ENCODE results near the gene EIPR1.

EIPR1 gene

DNA sequence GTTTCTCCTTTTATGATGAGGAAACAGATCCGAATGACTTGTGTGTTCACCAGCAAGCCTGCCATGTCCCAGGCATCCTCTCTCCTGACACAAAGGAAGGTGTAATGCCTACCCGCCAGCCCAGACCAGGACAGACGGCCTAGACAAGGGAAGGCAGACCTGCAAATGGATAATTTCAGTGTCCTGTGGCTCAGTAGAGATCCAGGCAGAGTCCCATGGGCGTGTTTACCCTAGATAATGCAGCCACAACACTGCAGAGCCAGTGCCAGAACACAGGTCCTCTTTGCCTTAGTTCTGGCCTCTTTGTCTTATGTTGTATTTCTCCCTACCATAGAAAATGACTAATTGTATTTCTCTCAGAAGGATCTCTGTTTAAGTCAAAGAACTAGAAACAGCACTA, 14.6 kb upstream of the EIPR1 start:
- Histone ChIP-seq H2BK12ac (ENCODE audit: low read length in 2 of 2) (no peak overlapping the region), H3K36me3 (ENCODE audit: control insufficient read depth in 1 of 2, insufficient read depth in 2 of 2, low read depth in 1 of 2, low read length in 2 of 2) (peaks cover 41 to 87% of the 10 kb centered on the region in 2 experiments), H3K18ac (ENCODE audit: low read depth in 1 of 2, low read length in 2 of 2) (no peak overlapping the region), H3K23ac (ENCODE audit: low read length in 2 of 2) (no peak overlapping the region), H3K79me1 (replicated peaks; ENCODE audit: low read length, poor library complexity, severe bottlenecking) (peaks cover 42% of the 10 kb centered on the region), H4K91ac (ENCODE audit: low read length) (no peak overlapping the region), H2AFZ (ENCODE audit: low read depth, low read length) (no peak overlapping the region), H3K14ac (ENCODE audit: low read length in 2 of 2) (no peak overlapping the region), H4K8ac (ENCODE audit: low read length) (no peak overlapping the region), H3K4ac (ENCODE audit: low read depth in 1 of 2, low read length in 2 of 2) (no peak overlapping the region), H2BK120ac (ENCODE audit: low read depth, low read length) (no peak overlapping the region), H3K27me3 (ENCODE audit: control insufficient read depth in 1 of 2, insufficient read depth in 1 of 2, low read length in 2 of 2) (no peaks in the 10 kb centered on the region), H3K4me3 (ENCODE audit: insufficient read depth in 1 of 2, low read depth in 1 of 2, low read length in 2 of 2) (no peak overlapping the region), H3K4me2 (ENCODE audit: low read length, poor library complexity, severe bottlenecking) (no peak overlapping the region), H3K27ac (ENCODE audit: low read length, poor library complexity, severe bottlenecking) (no peak overlapping the region), H2AK5ac (ENCODE audit: low read length, severe bottlenecking) (no peak overlapping the region), H3K9me3 (ENCODE audit: control insufficient read depth, low read length) (peaks cover 30% of the 10 kb centered on the region), H2BK5ac (ENCODE audit: low read depth, low read length, poor library complexity, severe bottlenecking) (no peak overlapping the region), H3K4me1 (ENCODE audit: control insufficient read depth, insufficient read depth, low read depth, low read length) (no peaks in the 10 kb centered on the region), H3K9ac (ENCODE audit: low read length) (no peak overlapping the region), H2BK15ac (ENCODE audit: low read depth, poor library complexity, severe bottlenecking) (no peak overlapping the region)
- DNase-seq: no peak
- WGBS: 98% methylated on average over 4 of the region's 4 CpGs

DNA sequence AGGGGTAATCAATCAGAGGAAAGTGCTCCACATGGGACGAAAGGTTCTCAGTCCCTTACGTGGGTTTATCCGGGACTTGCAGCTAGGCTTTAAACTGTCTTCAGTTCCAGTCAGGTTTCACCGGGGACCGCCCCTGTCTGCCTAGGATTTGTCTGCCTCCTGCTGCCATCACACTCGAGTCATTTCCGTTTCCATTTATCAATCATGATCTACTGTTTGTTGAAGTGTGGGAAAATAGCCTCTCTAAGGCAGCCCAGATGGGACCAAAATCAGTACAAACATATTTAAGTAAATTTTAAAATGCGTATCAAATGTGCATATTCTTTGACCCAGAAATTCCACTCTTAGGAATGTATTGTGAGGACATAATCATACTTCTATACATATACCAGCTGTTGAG, 12.4 kb upstream of the EIPR1 start:
- H3K4me1 ChIP-seq (ENCODE audit: control insufficient read depth, insufficient read depth, low read depth, low read length): no peaks in the 10 kb centered on the region
- H2AK5ac ChIP-seq (ENCODE audit: low read length, severe bottlenecking): no peak overlapping the region
- H3K36me3 ChIP-seq (ENCODE audit: control insufficient read depth in 1 of 2, insufficient read depth in 2 of 2, low read depth in 1 of 2, low read length in 2 of 2): peaks cover 39 to 80% of the 10 kb centered on the region in 2 experiments
- no peak for DNase-seq
- H3K27me3 ChIP-seq (ENCODE audit: control insufficient read depth in 1 of 2, insufficient read depth in 1 of 2, low read length in 2 of 2): no peaks in the 10 kb centered on the region
- no peak overlapping the region for H3K4me2 ChIP-seq (ENCODE audit: low read length, poor library complexity, severe bottlenecking)
- H2AFZ ChIP-seq (ENCODE audit: low read depth, low read length): no peak overlapping the region
- no peak overlapping the region for H3K4ac ChIP-seq (ENCODE audit: low read depth in 1 of 2, low read length in 2 of 2)
- H3K79me1 ChIP-seq (replicated peaks; ENCODE audit: low read length, poor library complexity, severe bottlenecking): peaks cover 42% of the 10 kb centered on the region
- H3K4me3 ChIP-seq (ENCODE audit: insufficient read depth in 1 of 2, low read depth in 1 of 2, low read length in 2 of 2): no peak overlapping the region
- H2BK5ac ChIP-seq (ENCODE audit: low read depth, low read length, poor library complexity, severe bottlenecking): no peak overlapping the region
- H3K27ac ChIP-seq (ENCODE audit: low read length, poor library complexity, severe bottlenecking): no peak overlapping the region
- H4K91ac ChIP-seq (ENCODE audit: low read length): no peak overlapping the region
- no peak overlapping the region for H3K23ac ChIP-seq (ENCODE audit: low read length in 2 of 2)
- H3K18ac ChIP-seq (ENCODE audit: low read depth in 1 of 2, low read length in 2 of 2): no peak overlapping the region
- H3K14ac ChIP-seq (ENCODE audit: low read length in 2 of 2): no peak overlapping the region
- H3K9me3 ChIP-seq (ENCODE audit: control insufficient read depth, low read length): peaks cover 8% of the 10 kb centered on the region
- no peak overlapping the region for H2BK15ac ChIP-seq (ENCODE audit: low read depth, poor library complexity, severe bottlenecking)
- H2BK120ac ChIP-seq (ENCODE audit: low read depth, low read length): no peak overlapping the region
- H2BK12ac ChIP-seq (ENCODE audit: low read length in 2 of 2): no peak overlapping the region
- no peak overlapping the region for H3K9ac ChIP-seq (ENCODE audit: low read length)
- no peak overlapping the region for H4K8ac ChIP-seq (ENCODE audit: low read length)
- WGBS: 98% methylated on average over 5 of the region's 8 CpGs

DNA sequence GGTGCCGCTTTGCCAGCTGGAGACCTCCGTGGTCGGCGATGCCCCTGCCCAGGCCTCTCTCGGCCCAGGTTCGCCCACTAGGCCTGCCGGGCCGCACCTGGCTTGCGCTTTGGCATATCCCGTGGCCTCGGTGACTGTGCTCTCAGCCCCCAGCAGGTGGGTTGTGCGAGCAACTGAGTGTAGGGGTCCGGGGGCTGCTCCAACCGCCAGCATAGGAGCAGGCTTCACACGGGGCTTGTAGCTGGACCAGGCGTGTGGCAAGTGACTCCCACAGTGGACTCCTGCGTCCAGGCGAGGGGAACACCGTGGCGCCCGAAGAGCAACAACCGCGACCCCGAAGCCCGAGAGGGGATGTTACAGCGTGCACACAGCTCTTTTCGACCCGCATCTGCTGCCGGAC, 11.6 kb upstream of the EIPR1 start:
- H3K4me3 ChIP-seq (ENCODE audit: insufficient read depth in 1 of 2, low read depth in 1 of 2, low read length in 2 of 2): no peak overlapping the region
- H4K91ac ChIP-seq (ENCODE audit: low read length): no peak overlapping the region
- H2BK12ac ChIP-seq (ENCODE audit: low read length in 2 of 2): no peak overlapping the region
- no peak overlapping the region for H3K9ac ChIP-seq (ENCODE audit: low read length)
- no peaks in the 10 kb centered on the region for H3K27me3 ChIP-seq (ENCODE audit: control insufficient read depth in 1 of 2, insufficient read depth in 1 of 2, low read length in 2 of 2)
- H2BK120ac ChIP-seq (ENCODE audit: low read depth, low read length): no peak overlapping the region
- H3K4me2 ChIP-seq (ENCODE audit: low read length, poor library complexity, severe bottlenecking): no peak overlapping the region
- H3K23ac ChIP-seq (ENCODE audit: low read length in 2 of 2): no peak overlapping the region
- H3K36me3 ChIP-seq (ENCODE audit: control insufficient read depth in 1 of 2, insufficient read depth in 2 of 2, low read depth in 1 of 2, low read length in 2 of 2): peaks cover 37 to 78% of the 10 kb centered on the region in 2 experiments
- no peak overlapping the region for H3K18ac ChIP-seq (ENCODE audit: low read depth in 1 of 2, low read length in 2 of 2)
- H3K79me1 ChIP-seq (replicated peaks; ENCODE audit: low read length, poor library complexity, severe bottlenecking): peaks cover 42% of the 10 kb centered on the region
- peaks cover 3% of the 10 kb centered on the region for H3K9me3 ChIP-seq (ENCODE audit: control insufficient read depth, low read length)
- no peak overlapping the region for H2BK15ac ChIP-seq (ENCODE audit: low read depth, poor library complexity, severe bottlenecking)
- H3K4ac ChIP-seq (ENCODE audit: low read depth in 1 of 2, low read length in 2 of 2): no peak overlapping the region
- H2AK5ac ChIP-seq (ENCODE audit: low read length, severe bottlenecking): no peak overlapping the region
- 98% methylated on average over 29 of the region's 29 CpGs for whole genome bisulfite sequencing
- DNase-seq: no peak
- no peak overlapping the region for H2AFZ ChIP-seq (ENCODE audit: low read depth, low read length)
- no peak overlapping the region for H2BK5ac ChIP-seq (ENCODE audit: low read depth, low read length, poor library complexity, severe bottlenecking)
- H3K14ac ChIP-seq (ENCODE audit: low read length in 2 of 2): no peak overlapping the region
- no peak overlapping the region for H4K8ac ChIP-seq (ENCODE audit: low read length)
- H3K27ac ChIP-seq (ENCODE audit: low read length, poor library complexity, severe bottlenecking): no peak overlapping the region
- no peaks in the 10 kb centered on the region for H3K4me1 ChIP-seq (ENCODE audit: control insufficient read depth, insufficient read depth, low read depth, low read length)

DNA sequence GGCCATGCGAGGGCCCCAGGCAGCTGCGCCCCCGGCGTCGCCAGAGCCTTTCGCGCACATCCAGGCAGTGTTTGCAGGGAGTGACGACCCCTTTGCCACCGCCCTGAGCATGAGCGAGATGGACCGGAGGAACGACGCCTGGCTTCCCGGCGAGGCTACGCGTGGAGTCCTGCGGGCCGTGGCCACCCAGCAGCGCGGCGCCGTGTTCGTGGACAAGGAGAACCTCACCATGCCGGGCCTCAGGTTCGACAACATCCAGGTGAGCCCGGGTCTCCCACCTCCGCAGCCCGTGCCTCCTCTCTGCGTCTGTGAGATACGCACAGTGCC, 10.8 kb upstream of the EIPR1 start:
- Histone ChIP-seq H2AK5ac (ENCODE audit: low read length, severe bottlenecking) (no peak overlapping the region), H2BK15ac (ENCODE audit: low read depth, poor library complexity, severe bottlenecking) (no peak overlapping the region), H4K8ac (ENCODE audit: low read length) (no peak overlapping the region), H3K36me3 (ENCODE audit: control insufficient read depth in 1 of 2, insufficient read depth in 2 of 2, low read depth in 1 of 2, low read length in 2 of 2) (peaks cover 38 to 72% of the 10 kb centered on the region in 2 experiments), H3K4ac (ENCODE audit: low read depth in 1 of 2, low read length in 2 of 2) (no peak overlapping the region), H3K18ac (ENCODE audit: low read depth in 1 of 2, low read length in 2 of 2) (no peak overlapping the region), H3K23ac (ENCODE audit: low read length in 2 of 2) (no peak overlapping the region), H3K79me1 (replicated peaks; ENCODE audit: low read length, poor library complexity, severe bottlenecking) (peaks cover 40% of the 10 kb centered on the region), H2BK120ac (ENCODE audit: low read depth, low read length) (no peak overlapping the region), H3K4me2 (ENCODE audit: low read length, poor library complexity, severe bottlenecking) (no peak overlapping the region), H3K9me3 (ENCODE audit: control insufficient read depth, low read length) (no peaks in the 10 kb centered on the region), H2BK12ac (ENCODE audit: low read length in 2 of 2) (no peak overlapping the region), H2AFZ (ENCODE audit: low read depth, low read length) (no peak overlapping the region), H3K27ac (ENCODE audit: low read length, poor library complexity, severe bottlenecking) (no peak overlapping the region), H2BK5ac (ENCODE audit: low read depth, low read length, poor library complexity, severe bottlenecking) (no peak overlapping the region), H3K4me1 (ENCODE audit: control insufficient read depth, insufficient read depth, low read depth, low read length) (no peaks in the 10 kb centered on the region), H3K14ac (ENCODE audit: low read length in 2 of 2) (no peak overlapping the region), H3K4me3 (ENCODE audit: insufficient read depth in 1 of 2, low read depth in 1 of 2, low read length in 2 of 2) (no peak overlapping the region), H3K27me3 (ENCODE audit: control insufficient read depth in 1 of 2, insufficient read depth in 1 of 2, low read length in 2 of 2) (no peaks in the 10 kb centered on the region), H3K9ac (ENCODE audit: low read length) (no peak overlapping the region), H4K91ac (ENCODE audit: low read length) (no peak overlapping the region)
- DNase-seq: no peak
- 97% methylated on average over 27 of the region's 31 CpGs for WGBS
